ENCODE data around the gene REXO5. TPM values are rescaled to one million over a fixed set of nuclear protein-coding genes. Genes with fewer than 3 reads are reported as not detected.
"Not testable (repeated sequence)": the region's sequence is repeated elsewhere in the genome, so short reads cannot be mapped to it uniquely, and the experiment has no call there.

Gene REXO5
- total RNA-seq, 1 experiment from 2014 or later, result 7.3 TPM

DNA sequence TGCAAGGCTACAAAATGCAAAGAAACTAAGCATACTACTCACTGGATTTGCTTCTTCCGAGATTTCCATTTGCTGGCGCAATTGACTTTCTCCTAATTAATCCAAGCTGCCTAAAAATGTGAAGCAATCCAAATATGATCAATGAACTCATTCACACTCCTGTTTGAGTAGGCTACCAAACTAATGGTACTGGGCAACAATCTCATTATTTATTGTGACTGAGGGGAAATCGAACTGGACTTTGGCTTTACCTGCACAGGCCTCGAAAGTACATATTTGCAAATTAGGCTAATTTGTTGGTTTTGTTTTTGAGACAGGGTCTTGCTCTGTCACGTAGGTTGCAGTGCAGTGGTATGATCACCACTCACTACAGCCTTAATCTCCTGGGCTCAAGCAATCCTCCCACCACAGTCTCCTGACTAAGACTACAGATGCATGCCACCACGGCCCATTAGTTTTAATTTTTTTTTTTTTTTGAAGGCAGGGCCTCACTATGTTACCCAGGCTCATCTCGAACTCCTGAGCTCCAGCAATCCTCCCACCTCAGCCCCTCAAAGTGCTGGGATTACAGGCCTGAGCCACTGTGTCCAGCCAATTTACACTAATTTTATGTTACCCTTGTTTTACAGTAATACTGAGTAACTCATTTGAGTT is 2.6 kb upstream of the REXO5 start:
- intact Hi-C loops (cut with micrococcal nuclease; ENCODE audit: unreplicated experiment), result no loop called here
- no peaks in the 10 kb centered on the region for H3K4me1 Mint-ChIP-seq (ENCODE audit: low read depth, unreplicated experiment)
- DNase-seq, result no peak
- POLR2A ChIA-PET, result no interaction called here
- peaks cover 19% of the 10 kb centered on the region for H3K36me3 Mint-ChIP-seq (ENCODE audit: insufficient read depth, unreplicated experiment)
- no peaks in the 10 kb centered on the region for H3K9me3 Mint-ChIP-seq (ENCODE audit: unreplicated experiment)
- H3K27me3 ChIP-seq (replicated peaks; ENCODE audit: control insufficient read depth, insufficient read depth, low read length), result no peaks in the 10 kb centered on the region
- TF ChIP-seq, protein P1, sequence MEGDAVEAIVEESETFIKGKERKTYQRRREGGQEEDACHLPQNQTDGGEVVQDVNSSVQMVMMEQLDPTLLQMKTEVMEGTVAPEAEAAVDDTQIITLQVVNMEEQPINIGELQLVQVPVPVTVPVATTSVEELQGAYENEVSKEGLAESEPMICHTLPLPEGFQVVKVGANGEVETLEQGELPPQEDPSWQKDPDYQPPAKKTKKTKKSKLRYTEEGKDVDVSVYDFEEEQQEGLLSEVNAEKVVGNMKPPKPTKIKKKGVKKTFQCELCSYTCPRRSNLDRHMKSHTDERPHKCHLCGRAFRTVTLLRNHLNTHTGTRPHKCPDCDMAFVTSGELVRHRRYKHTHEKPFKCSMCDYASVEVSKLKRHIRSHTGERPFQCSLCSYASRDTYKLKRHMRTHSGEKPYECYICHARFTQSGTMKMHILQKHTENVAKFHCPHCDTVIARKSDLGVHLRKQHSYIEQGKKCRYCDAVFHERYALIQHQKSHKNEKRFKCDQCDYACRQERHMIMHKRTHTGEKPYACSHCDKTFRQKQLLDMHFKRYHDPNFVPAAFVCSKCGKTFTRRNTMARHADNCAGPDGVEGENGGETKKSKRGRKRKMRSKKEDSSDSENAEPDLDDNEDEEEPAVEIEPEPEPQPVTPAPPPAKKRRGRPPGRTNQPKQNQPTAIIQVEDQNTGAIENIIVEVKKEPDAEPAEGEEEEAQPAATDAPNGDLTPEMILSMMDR (IDR thresholded peaks at IDR 0.05; ENCODE audit: insufficient read depth in 1 of 2, low read depth in 1 of 2, low read length in 1 of 2, severe bottlenecking in 1 of 2, unreplicated experiment in 1 of 2), result no peak
- CTCF ChIA-PET, result no interaction called here
- BruUV-seq (replicated peaks), result no TSS peak
- H3K36me3 ChIP-seq (ENCODE audit: control insufficient read depth, insufficient read depth, low read length), result no peaks in the 10 kb centered on the region
- no peak overlapping the region for H3K27ac Mint-ChIP-seq (ENCODE audit: unreplicated experiment)
- no peaks in the 10 kb centered on the region for H3K4me1 ChIP-seq
- H3K4me3 Mint-ChIP-seq (ENCODE audit: unreplicated experiment), result no peak overlapping the region
- no peak overlapping the region for H3K4me3 ChIP-seq (ENCODE audit: low read depth, low read length)
- no peaks in the 10 kb centered on the region for H3K27me3 Mint-ChIP-seq (ENCODE audit: insufficient read depth, unreplicated experiment)
- no peaks in the 10 kb centered on the region for H3K9me3 ChIP-seq

DNA sequence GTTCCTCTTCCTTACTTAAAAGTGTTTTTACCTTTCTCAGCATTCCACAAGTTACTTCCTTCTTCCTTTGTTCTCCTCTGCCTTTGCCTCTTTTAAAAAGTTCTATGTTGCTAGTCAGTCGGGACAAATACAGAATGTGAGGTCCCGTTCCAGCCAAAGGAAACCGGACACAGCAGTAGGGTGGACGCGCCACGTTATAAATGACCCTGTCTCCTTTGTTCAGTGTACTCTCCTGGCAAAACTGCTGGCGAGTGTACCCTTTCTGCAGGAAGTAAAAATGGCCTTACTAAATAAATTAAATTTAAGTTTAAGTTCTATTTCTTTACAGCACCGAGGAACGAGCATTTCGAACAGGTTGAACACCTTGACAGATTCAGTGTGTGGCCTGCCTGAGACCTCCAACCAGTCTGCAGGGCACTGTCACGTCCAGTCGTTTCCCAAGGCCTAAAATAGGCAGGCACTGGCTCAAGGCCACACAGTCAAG is 601 bp upstream of the REXO5 start:
- H3K27me3 Mint-ChIP-seq (ENCODE audit: insufficient read depth, unreplicated experiment); H3K36me3 ChIP-seq (ENCODE audit: control insufficient read depth, insufficient read depth, low read length); H3K4me1 ChIP-seq; CTCF ChIA-PET; H3K27me3 ChIP-seq (replicated peaks; ENCODE audit: control insufficient read depth, insufficient read depth, low read length); intact Hi-C loops (cut with micrococcal nuclease; ENCODE audit: unreplicated experiment); DNase-seq; H3K9me3 Mint-ChIP-seq (ENCODE audit: unreplicated experiment); H3K9me3 ChIP-seq; H3K4me1 Mint-ChIP-seq (ENCODE audit: low read depth, unreplicated experiment): not testable (repeated sequence)
- POLR2A ChIA-PET, result interaction anchor here (1.5 to 1.6 kb wide), 2 partner anchors 47 to 94 kb away, joined by 5 to 8 read pairs; partner anchors contain the start of genes DCUN1D3 and LYRM1
- peak overlapping the region; percentile 88 for H3K4me3 ChIP-seq (ENCODE audit: low read depth, low read length)
- TSS peak; percentile 77 for BruUV-seq (replicated peaks)
- H3K4me3 Mint-ChIP-seq (ENCODE audit: unreplicated experiment), result peak overlapping the region; percentile 98
- peaks cover 19% of the 10 kb centered on the region for H3K36me3 Mint-ChIP-seq (ENCODE audit: insufficient read depth, unreplicated experiment)
- H3K27ac Mint-ChIP-seq (ENCODE audit: unreplicated experiment), result peak overlapping the region; percentile 94

DNA sequence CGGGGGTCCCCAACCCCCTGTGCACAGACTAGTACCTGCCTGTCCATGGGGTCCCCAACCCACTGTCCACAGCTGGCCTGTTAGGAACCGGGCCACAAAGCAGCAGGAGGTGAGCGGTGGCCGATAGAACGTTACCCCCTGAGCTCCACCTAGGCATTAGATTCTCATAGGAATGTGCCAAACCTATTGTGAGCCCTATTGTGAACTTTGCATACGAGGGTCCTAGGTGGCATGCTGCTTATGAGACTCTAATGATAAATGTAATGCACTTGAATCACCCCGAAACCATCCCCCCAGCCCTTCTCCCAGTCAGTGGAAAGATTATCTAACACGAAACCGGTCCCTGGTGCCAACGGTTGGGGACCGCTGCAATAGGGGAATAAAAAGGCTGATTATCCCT is 1.5 kb downstream of the REXO5 start:
- no peaks in the 10 kb centered on the region for H3K36me3 ChIP-seq (ENCODE audit: control insufficient read depth, insufficient read depth, low read length)
- no peaks in the 10 kb centered on the region for H3K9me3 ChIP-seq
- POLR2A ChIA-PET, result no interaction called here
- CTCF ChIA-PET, result no interaction called here
- Mint-ChIP-seq H3K9me3 (ENCODE audit: unreplicated experiment) (no peaks in the 10 kb centered on the region), H3K27me3 (ENCODE audit: insufficient read depth, unreplicated experiment) (no peaks in the 10 kb centered on the region), H3K4me3 (ENCODE audit: unreplicated experiment) (peak overlapping the region; percentile 98), H3K4me1 (ENCODE audit: low read depth, unreplicated experiment) (no peaks in the 10 kb centered on the region), H3K27ac (ENCODE audit: unreplicated experiment) (no peak overlapping the region), H3K36me3 (ENCODE audit: insufficient read depth, unreplicated experiment) (peaks cover 19% of the 10 kb centered on the region)
- intact Hi-C loops (cut with micrococcal nuclease; ENCODE audit: unreplicated experiment), result no loop called here
- H3K4me1 ChIP-seq, result no peaks in the 10 kb centered on the region
- no peak overlapping the region for H3K4me3 ChIP-seq (ENCODE audit: low read depth, low read length)
- TF ChIP-seq, protein P1 (IDR thresholded peaks at IDR 0.05; ENCODE audit: insufficient read depth in 1 of 2, low read depth in 1 of 2, low read length in 1 of 2, severe bottlenecking in 1 of 2, unreplicated experiment in 1 of 2), result no peak
- H3K27me3 ChIP-seq (replicated peaks; ENCODE audit: control insufficient read depth, insufficient read depth, low read length), result no peaks in the 10 kb centered on the region
- DNase-seq, result no peak
- no TSS peak for BruUV-seq (replicated peaks)
